Neutrophil (primary cell): ENCODE data around the gene CA9.

Source experiments
- H3K27ac ChIP-seq: fragments of 200-600 bp; sonication (generic); 2 replicates; pipeline ENCODE4 v1.5.1; 2016; ENCODE audit warnings: mild to moderate bottlenecking, moderate library complexity
- H3K27me3 ChIP-seq: fragments of 200-600 bp; sonication (generic); 2 replicates; pipeline ENCODE4 v1.6.0; 2016; ENCODE audit warnings: mild to moderate bottlenecking
- H3K36me3 ChIP-seq: fragments of 200-600 bp; sonication (generic); 2 replicates; pipeline ENCODE4 v1.5.1; 2017
- H3K4me1 ChIP-seq, 2 experiments: fragments of 200-600 bp in 1 of 2; sonication (generic) in 1 of 2; 1 replicate in 1 of 2; 2 replicates in 1 of 2; pipeline versions ENCODE4 v1.5.1 to v1.6.1; 2013 to 2016; ENCODE audit warnings: low read depth in 1 of 2, low read length in 1 of 2, mild to moderate bottlenecking in 1 of 2, moderate library complexity in 1 of 2; ENCODE audit not compliant: control insufficient read depth in 1 of 2, insufficient read depth in 1 of 2
- H3K4me3 ChIP-seq, 2 experiments: fragments of 200-600 bp in 1 of 2; sonication (generic) in 1 of 2; 1 replicate in 1 of 2; 2 replicates in 1 of 2; pipeline ENCODE4 v1.5.1; 2013 to 2016; ENCODE audit warnings: low read depth in 1 of 2, low read length in 1 of 2, mild to moderate bottlenecking in 1 of 2, moderate library complexity in 1 of 2
- H3K9me3 ChIP-seq: fragments of 200-600 bp; sonication (generic); 2 replicates; pipeline ENCODE4 v1.5.1; 2016
- CTCF ChIP-seq: fragments of 200-600 bp; sonication (generic); IDR thresholded peaks from 2 replicates; pipeline ENCODE4 v1.5.1; 2016; ENCODE audit warnings: antibody characterized with exemption

Gene CA9

GRCh38 chr9:35660966-35661415, 12.7 kb upstream of the CA9 start:
- Histone ChIP-seq H3K27me3 (no peaks in the 10 kb centered on the region), H3K27ac (no peak overlapping the region), H3K4me3 (no peak overlapping the region), H3K9me3 (no peaks in the 10 kb centered on the region), H3K36me3 (no peaks in the 10 kb centered on the region), H3K4me1 (peaks cover 48 to 54% of the 10 kb centered on the region in 2 experiments)
- TF ChIP-seq CTCF, result no peak

GRCh38 chr9:35661756-35662350, 11.9 kb upstream of the CA9 start:
- Histone ChIP-seq H3K4me1 (peaks cover 42 to 47% of the 10 kb centered on the region in 2 experiments), H3K4me3 (no peak overlapping the region), H3K27me3 (no peaks in the 10 kb centered on the region), H3K27ac (no peak overlapping the region), H3K9me3 (no peaks in the 10 kb centered on the region), H3K36me3 (no peaks in the 10 kb centered on the region)
- TF ChIP-seq CTCF, result no peak

GRCh38 chr9:35662437-35662836, 11.3 kb upstream of the CA9 start:
- no peak for TF ChIP-seq CTCF

GRCh38 chr9:35664531-35665470, 8.9 kb upstream of the CA9 start, which contains the start of gene ARHGEF39:
Gene ARHGEF39 (minus strand): TSS chr9:35665195. CDS start chr9:35665169, 26 bp downstream.
- H3K4me1 ChIP-seq, result peaks cover 22 to 25% of the 10 kb centered on the region in 2 experiments
- H3K36me3 ChIP-seq, result no peaks in the 10 kb centered on the region
- H3K27ac ChIP-seq, result peak within 1 kb of the TSS; percentile 14
- no peaks in the 10 kb centered on the region for H3K27me3 ChIP-seq
- peak; percentile 28 for TF ChIP-seq CTCF
- H3K9me3 ChIP-seq, result no peaks in the 10 kb centered on the region
- peak within 1 kb of the TSS; percentile 63 to 77 for H3K4me3 ChIP-seq

More at GRCh38 chr9:35662437-35662836, 11.3 kb upstream of the CA9 start:
- Histone ChIP-seq H3K36me3 (no peaks in the 10 kb centered on the region), H3K27ac (no peak overlapping the region), H3K4me1 (peaks cover 37 to 42% of the 10 kb centered on the region in 2 experiments), H3K9me3 (no peaks in the 10 kb centered on the region), H3K4me3 (no peak overlapping the region), H3K27me3 (no peaks in the 10 kb centered on the region)

- Histone ChIP-seq H3K36me3 (no peaks in the 10 kb centered on the region), H3K4me1 (peaks cover 22 to 25% of the 10 kb centered on the region in 2 experiments), H3K27ac (no peak overlapping the region), H3K4me3 (peak overlapping the region; percentile 63 to 77), H3K9me3 (no peaks in the 10 kb centered on the region), H3K27me3 (no peaks in the 10 kb centered on the region)
- TF ChIP-seq CTCF, result no peak
These were observed 8.3 kb upstream of the CA9 start for GRCh38 chr9:35665471-35665818.
